HepG2 (cell line): ENCODE measurements around the gene SLC22A5. TPM values are rescaled to one million over a fixed set of nuclear protein-coding genes. Genes with fewer than 3 reads are reported as not detected.

Experiments used
- ARID4A ChIP-seq: sonication (generic); formaldehyde crosslinking; IDR thresholded peaks from 2 replicates; pipeline ENCODE4 v1.5.0; 2020; ENCODE audit warnings: mild to moderate bottlenecking, missing genetic modification reagents, borderline replicate concordance
- DPF2 ChIP-seq: sonication (generic); formaldehyde crosslinking; IDR thresholded peaks from 2 replicates; pipeline ENCODE4 v1.4.0; 2020; ENCODE audit warnings: mild to moderate bottlenecking, low read depth, missing genetic modification reagents, borderline replicate concordance
- GATA4 ChIP-seq: sonication (generic); IDR thresholded peaks from 2 replicates; pipeline ENCODE4 v1.6.1; 2016; ENCODE audit warnings: antibody characterized with exemption, low read depth, borderline replicate concordance
- HCFC1 ChIP-seq: fragments of 150-350 bp; IDR thresholded peaks from 2 replicates; pipeline ENCODE4 v1.6.1; 2014; ENCODE audit warnings: low read depth, low read length
- HOXA9 ChIP-seq: sonication (generic); formaldehyde crosslinking; IDR thresholded peaks from 2 replicates; pipeline ENCODE4 v1.8.1; 2022; ENCODE audit warnings: missing genetic modification reagents, mild to moderate bottlenecking, moderate library complexity, borderline replicate concordance
- MLLT10 ChIP-seq: sonication (generic); formaldehyde crosslinking; IDR thresholded peaks from 2 replicates; pipeline ENCODE4 v1.4.0; 2020; ENCODE audit warnings: missing genetic modification reagents
- NFYB ChIP-seq: sonication (generic); formaldehyde crosslinking; IDR thresholded peaks from 2 replicates; pipeline ENCODE4 v1.4.0; 2020; ENCODE audit warnings: missing genetic modification reagents
- PREB ChIP-seq: sonication (generic); formaldehyde crosslinking; IDR thresholded peaks from 2 replicates; pipeline ENCODE4 v1.4.0; 2020; ENCODE audit warnings: missing genetic modification reagents
- SMC3 ChIP-seq: IDR thresholded peaks from 2 replicates; pipeline ENCODE4 v1.6.1; 2011; ENCODE audit warnings: low read length, improper control_type of control experiment
- SNAI1 ChIP-seq: sonication (generic); formaldehyde crosslinking; IDR thresholded peaks from 2 replicates; pipeline ENCODE4 v1.5.0; 2020; ENCODE audit warnings: mild to moderate bottlenecking, missing genetic modification reagents, borderline replicate concordance
- ZNF569 ChIP-seq: sonication (generic); formaldehyde crosslinking; IDR thresholded peaks from 2 replicates; pipeline ENCODE4 v1.5.0; 2020; ENCODE audit warnings: mild to moderate bottlenecking, missing genetic modification reagents, moderate library complexity, borderline replicate concordance
- ZNF629 ChIP-seq: sonication (generic); formaldehyde crosslinking; conservative IDR thresholded peaks from 2 replicates; pipeline ENCODE4 v1.5.0; 2020; ENCODE audit warnings: missing genetic modification reagents
- ZNF709 ChIP-seq: sonication (generic); formaldehyde crosslinking; IDR thresholded peaks from 2 replicates; pipeline ENCODE4 v1.5.0; 2020; ENCODE audit warnings: mild to moderate bottlenecking, missing genetic modification reagents
- ZNF775 ChIP-seq: sonication (generic); formaldehyde crosslinking; IDR thresholded peaks from 2 replicates; pipeline ENCODE4 v1.4.0; 2020; ENCODE audit warnings: missing genetic modification reagents, mild to moderate bottlenecking, moderate library complexity, borderline replicate concordance
- polyA plus RNA-seq, 8 experiments: library from polyadenylated mRNA; depleted of rRNA in 3 of 8; stranded (reverse) in 7 of 8; unstranded in 1 of 8; fragments of >200 nt; fragmentation: Illumina TruSeq in 4 of 8; extraction: Trizol in 4 of 8; gene quantifications; 2 replicates each; pipeline versions ENCODE4 v1.2.1 to v1.2.3, GENCODE V29; 2011 to 2016; ENCODE audit warnings: low read depth in 4 of 8, missing spikeins in 1 of 8, mixed read lengths in 1 of 8; ENCODE audit not compliant: insufficient read depth in 1 of 8
- total RNA-seq, 5 experiments: library from RNA; depleted of rRNA; stranded (reverse); fragments of >200 nt; fragmentation: Illumina TruSeq; extraction: Trizol; gene quantifications; 2 replicates each; pipeline ENCODE4 v1.2.3, GENCODE V29; 2016; ENCODE audit warnings: low read depth in 1 of 5
- TF ChIP-seq, protein P1 (sequence below): sonication (generic); formaldehyde crosslinking; IDR thresholded peaks from 2 replicates; pipeline ENCODE4 v1.9.0; 2021; ENCODE audit warnings: missing genetic modification reagents, mild to moderate bottlenecking, borderline replicate concordance
- TF ChIP-seq, protein P2 (sequence below): sonication (generic); formaldehyde crosslinking; IDR thresholded peaks from 2 replicates; pipeline ENCODE4 v1.4.0; 2020; ENCODE audit warnings: missing genetic modification reagents, borderline replicate concordance
- TF ChIP-seq, protein P3 (sequence below): sonication (generic); formaldehyde crosslinking; IDR thresholded peaks from 2 replicates; pipeline ENCODE4 v1.8.0; 2022; ENCODE audit warnings: missing genetic modification reagents, mild to moderate bottlenecking, inconsistent platforms, borderline replicate concordance

Gene SLC22A5
- total and polyA plus RNA-seq, 2 of the 13 experiments (the other 11 are each of a cell fraction or from before 2014, with no cell fraction given): 7.1 to 15.1 TPM

DNA sequence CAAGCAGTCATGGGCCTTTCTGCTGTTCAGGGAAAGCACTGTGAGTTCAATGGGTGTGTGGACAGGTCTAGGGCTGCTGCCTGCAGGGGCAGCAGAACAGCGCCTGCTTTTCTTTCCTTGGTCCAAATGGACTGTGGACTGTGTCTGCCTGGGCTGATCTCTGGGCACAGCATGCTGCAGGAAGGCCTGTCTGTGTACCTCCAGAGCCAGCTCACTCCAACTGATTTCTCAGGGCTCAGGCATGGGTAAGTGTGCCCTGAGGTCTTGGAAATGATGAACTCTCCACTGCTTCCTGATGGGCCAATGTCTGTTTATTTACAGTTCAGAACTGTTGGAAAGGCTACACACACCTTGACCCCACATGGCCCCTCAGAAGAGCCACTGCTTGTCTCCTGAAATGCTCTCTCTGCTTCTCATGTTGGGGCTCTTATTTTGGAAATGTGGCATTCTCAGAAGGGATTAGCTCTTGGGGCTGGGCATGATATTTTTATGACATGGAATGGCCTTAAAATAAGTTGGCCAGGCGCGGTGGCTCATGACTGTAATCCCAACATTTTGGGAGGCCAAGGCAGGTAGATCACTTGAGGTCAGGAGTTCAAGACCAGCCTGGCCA is 48.3 kb upstream of the SLC22A5 start (continued):
- TF ChIP-seq DPF2 (CRISPR knock-in tag): 0 out of 2 replicates have a peak, but pooled peaks have one; percentile 39
- TF ChIP-seq ARID4A (CRISPR knock-in tag): no peak; the same call in 1 of the 2 replicates
- TF ChIP-seq, protein P1, sequence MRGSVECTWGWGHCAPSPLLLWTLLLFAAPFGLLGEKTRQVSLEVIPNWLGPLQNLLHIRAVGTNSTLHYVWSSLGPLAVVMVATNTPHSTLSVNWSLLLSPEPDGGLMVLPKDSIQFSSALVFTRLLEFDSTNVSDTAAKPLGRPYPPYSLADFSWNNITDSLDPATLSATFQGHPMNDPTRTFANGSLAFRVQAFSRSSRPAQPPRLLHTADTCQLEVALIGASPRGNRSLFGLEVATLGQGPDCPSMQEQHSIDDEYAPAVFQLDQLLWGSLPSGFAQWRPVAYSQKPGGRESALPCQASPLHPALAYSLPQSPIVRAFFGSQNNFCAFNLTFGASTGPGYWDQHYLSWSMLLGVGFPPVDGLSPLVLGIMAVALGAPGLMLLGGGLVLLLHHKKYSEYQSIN (CRISPR knock-in tag): no peak
- no peak for TF ChIP-seq ZNF709 (CRISPR knock-in tag)
- TF ChIP-seq, protein P2, sequence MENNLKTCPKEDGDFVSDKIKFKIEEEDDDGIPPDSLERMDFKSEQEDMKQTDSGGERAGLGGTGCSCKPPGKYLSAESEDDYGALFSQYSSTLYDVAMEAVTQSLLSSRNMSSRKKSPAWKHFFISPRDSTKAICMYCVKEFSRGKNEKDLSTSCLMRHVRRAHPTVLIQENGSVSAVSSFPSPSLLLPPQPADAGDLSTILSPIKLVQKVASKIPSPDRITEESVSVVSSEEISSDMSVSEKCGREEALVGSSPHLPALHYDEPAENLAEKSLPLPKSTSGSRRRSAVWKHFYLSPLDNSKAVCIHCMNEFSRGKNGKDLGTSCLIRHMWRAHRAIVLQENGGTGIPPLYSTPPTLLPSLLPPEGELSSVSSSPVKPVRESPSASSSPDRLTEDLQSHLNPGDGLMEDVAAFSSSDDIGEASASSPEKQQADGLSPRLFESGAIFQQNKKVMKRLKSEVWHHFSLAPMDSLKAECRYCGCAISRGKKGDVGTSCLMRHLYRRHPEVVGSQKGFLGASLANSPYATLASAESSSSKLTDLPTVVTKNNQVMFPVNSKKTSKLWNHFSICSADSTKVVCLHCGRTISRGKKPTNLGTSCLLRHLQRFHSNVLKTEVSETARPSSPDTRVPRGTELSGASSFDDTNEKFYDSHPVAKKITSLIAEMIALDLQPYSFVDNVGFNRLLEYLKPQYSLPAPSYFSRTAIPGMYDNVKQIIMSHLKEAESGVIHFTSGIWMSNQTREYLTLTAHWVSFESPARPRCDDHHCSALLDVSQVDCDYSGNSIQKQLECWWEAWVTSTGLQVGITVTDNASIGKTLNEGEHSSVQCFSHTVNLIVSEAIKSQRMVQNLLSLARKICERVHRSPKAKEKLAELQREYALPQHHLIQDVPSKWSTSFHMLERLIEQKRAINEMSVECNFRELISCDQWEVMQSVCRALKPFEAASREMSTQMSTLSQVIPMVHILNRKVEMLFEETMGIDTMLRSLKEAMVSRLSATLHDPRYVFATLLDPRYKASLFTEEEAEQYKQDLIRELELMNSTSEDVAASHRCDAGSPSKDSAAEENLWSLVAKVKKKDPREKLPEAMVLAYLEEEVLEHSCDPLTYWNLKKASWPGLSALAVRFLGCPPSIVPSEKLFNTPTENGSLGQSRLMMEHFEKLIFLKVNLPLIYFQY (CRISPR knock-in tag): peak; percentile 95
- TF ChIP-seq HOXA9 (CRISPR knock-in tag): no peak
- no peak for TF ChIP-seq MLLT10 (CRISPR knock-in tag)
- peak; percentile 53; the same call in 1 of the 2 replicates for TF ChIP-seq ZNF629 (CRISPR knock-in tag)
- TF ChIP-seq SNAI1 (CRISPR knock-in tag): no peak
- TF ChIP-seq, protein P3, sequence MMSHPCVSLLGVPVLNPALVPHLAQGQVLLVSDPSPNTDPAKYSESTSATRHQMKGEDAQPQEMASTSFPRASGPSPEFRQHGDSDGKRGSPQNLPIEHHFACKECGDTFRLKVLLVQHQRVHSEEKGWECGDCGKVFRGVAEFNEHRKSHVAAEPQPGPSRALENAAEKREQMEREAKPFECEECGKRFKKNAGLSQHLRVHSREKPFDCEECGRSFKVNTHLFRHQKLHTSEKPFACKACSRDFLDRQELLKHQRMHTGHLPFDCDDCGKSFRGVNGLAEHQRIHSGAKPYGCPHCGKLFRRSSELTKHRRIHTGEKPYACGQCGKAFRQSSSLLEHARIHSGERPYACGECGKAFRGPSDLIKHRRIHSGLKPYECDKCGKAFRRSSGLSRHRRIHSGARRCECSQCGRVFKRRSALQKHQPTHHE (CRISPR knock-in tag): no peak
- TF ChIP-seq GATA4: no peak
- no peak for TF ChIP-seq HCFC1
- no peak for TF ChIP-seq ZNF569 (CRISPR knock-in tag)
- no peak for TF ChIP-seq NFYB (CRISPR knock-in tag)
- peak; percentile 5; the same call in 1 of the 2 replicates for TF ChIP-seq SMC3
- no peak for TF ChIP-seq PREB (CRISPR knock-in tag)
- no peak for TF ChIP-seq ZNF775 (CRISPR knock-in tag)
